H1 (cell line): Measurements from ENCODE around the gene PID1.

Experiments used
- CBX8 ChIP-seq: fragments of 300-800, 300-1000 bp; sonication (generic); IDR thresholded peaks from 2 replicates; pipeline ENCODE4 v1.7.1; 2016; ENCODE audit warnings: low read depth, low read length, borderline replicate concordance
- CEBPB ChIP-seq: IDR thresholded peaks from 2 replicates; pipeline ENCODE4 v1.6.1; 2012; ENCODE audit warnings: low read depth, low read length
- CHD2 ChIP-seq: IDR thresholded peaks from 2 replicates; pipeline ENCODE4 v1.6.1; 2012; ENCODE audit warnings: low read length, improper control_type of control experiment
- EGR1 ChIP-seq: IDR thresholded peaks from 2 replicates; pipeline ENCODE4 v1.6.1; 2011; ENCODE audit warnings: low read depth, low read length, borderline replicate concordance
- GABPA ChIP-seq: IDR thresholded peaks from 2 replicates; pipeline ENCODE4 v1.6.1; 2011; ENCODE audit warnings: mild to moderate bottlenecking, low read length, moderate library complexity, borderline replicate concordance; ENCODE audit not compliant: insufficient read depth
- HDAC2 ChIP-seq, 2 experiments: fragments of 300-600 bp in 1 of 2; sonication (generic) in 1 of 2; IDR thresholded peaks; 2 replicates each; pipeline ENCODE4 v1.6.1; 2011 to 2012; ENCODE audit warnings: low read depth in 2 of 2, low read length in 2 of 2, mild to moderate bottlenecking in 2 of 2, moderate library complexity in 2 of 2, borderline replicate concordance in 1 of 2, inconsistent platforms in 1 of 2
- HDAC6 ChIP-seq: IDR thresholded peaks from one replicate; pipeline ENCODE4 v1.7.1; 2012; ENCODE audit warnings: low read depth, mild to moderate bottlenecking, inconsistent platforms, low read length, moderate library complexity
- PHF8 ChIP-seq: fragments of 200-600 bp; sonication (generic); conservative IDR thresholded peaks from 2 replicates; pipeline ENCODE4 v1.7.1; 2012; ENCODE audit warnings: low read depth, mild to moderate bottlenecking, inconsistent platforms, low read length, moderate library complexity
- POLR2A ChIP-seq, 2 experiments: IDR thresholded peaks; 1 replicate in 1 of 2; 2 replicates in 1 of 2; pipeline ENCODE4 v1.6.1; 2011; ENCODE audit warnings: low read depth in 2 of 2, low read length in 2 of 2, mild to moderate bottlenecking in 2 of 2; ENCODE audit errors: control extremely low read depth in 1 of 2
- POLR2AphosphoS5 ChIP-seq: IDR thresholded peaks from 2 replicates; pipeline ENCODE4 v1.6.1; 2011; ENCODE audit warnings: low read depth, low read length
- RNF2 ChIP-seq: fragments of 200-900, 300-1000 bp; sonication (generic); IDR thresholded peaks from 2 replicates; pipeline ENCODE4 v1.7.1; 2016; ENCODE audit warnings: borderline replicate concordance, low read depth, mild to moderate bottlenecking, antibody characterized with exemption, low read length; ENCODE audit not compliant: poor library complexity, severe bottlenecking; ENCODE audit errors: missing control alignments
- ZNF274 ChIP-seq: IDR thresholded peaks from 2 replicates; pipeline ENCODE4 v1.7.0; 2012; ENCODE audit warnings: low read length, borderline replicate concordance; ENCODE audit errors: extremely low read depth
- TF ChIP-seq, protein P1 (sequence below), 3 experiments: IDR thresholded peaks; 1 replicate in 2 of 3; 2 replicates in 1 of 3; pipeline versions ENCODE4 v1.5.1 to v1.6.1; 2011; ENCODE audit warnings: low read length in 3 of 3, mild to moderate bottlenecking in 3 of 3, inconsistent platforms in 2 of 3, low read depth in 1 of 3, moderate library complexity in 1 of 3; ENCODE audit not compliant: insufficient read depth in 1 of 3; ENCODE audit errors: control extremely low read depth in 1 of 3
- TF ChIP-seq, protein P2 (sequence below): IDR thresholded peaks from 2 replicates; pipeline ENCODE4 v1.6.1; 2012; ENCODE audit warnings: inconsistent platforms

DNA sequence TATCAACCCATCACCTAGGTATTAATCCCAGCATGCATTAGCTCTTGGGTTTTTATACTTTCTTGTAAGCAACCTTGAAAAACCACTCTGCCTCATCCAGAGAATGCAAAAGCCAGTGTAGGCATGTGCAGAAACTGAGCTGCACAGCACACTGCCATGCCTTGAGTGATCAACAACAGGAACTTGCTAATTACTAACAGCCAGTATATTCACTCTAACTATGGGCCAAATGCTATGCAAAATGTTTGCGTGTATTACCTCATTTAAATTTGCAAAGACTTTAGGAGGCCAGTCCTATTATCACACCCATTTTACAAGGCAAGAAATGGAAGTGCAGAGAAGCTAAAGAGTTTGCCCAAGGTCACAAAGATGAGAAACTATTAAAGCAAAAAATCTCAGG lies 169.8 kb downstream of the PID1 start:
- no peak for TF ChIP-seq CBX8
- TF ChIP-seq, protein P1, sequence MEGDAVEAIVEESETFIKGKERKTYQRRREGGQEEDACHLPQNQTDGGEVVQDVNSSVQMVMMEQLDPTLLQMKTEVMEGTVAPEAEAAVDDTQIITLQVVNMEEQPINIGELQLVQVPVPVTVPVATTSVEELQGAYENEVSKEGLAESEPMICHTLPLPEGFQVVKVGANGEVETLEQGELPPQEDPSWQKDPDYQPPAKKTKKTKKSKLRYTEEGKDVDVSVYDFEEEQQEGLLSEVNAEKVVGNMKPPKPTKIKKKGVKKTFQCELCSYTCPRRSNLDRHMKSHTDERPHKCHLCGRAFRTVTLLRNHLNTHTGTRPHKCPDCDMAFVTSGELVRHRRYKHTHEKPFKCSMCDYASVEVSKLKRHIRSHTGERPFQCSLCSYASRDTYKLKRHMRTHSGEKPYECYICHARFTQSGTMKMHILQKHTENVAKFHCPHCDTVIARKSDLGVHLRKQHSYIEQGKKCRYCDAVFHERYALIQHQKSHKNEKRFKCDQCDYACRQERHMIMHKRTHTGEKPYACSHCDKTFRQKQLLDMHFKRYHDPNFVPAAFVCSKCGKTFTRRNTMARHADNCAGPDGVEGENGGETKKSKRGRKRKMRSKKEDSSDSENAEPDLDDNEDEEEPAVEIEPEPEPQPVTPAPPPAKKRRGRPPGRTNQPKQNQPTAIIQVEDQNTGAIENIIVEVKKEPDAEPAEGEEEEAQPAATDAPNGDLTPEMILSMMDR (IDR thresholded peaks at IDR 0.05; ENCODE audit: control extremely low read depth in 1 of 3, insufficient read depth in 1 of 3, low read depth in 1 of 3, low read length in 3 of 3), result no peak
- no peak for TF ChIP-seq PHF8
- TF ChIP-seq CEBPB, result no peak
- no peak for TF ChIP-seq HDAC6
- TF ChIP-seq CHD2, result no peak
- no peak for TF ChIP-seq POLR2A (IDR thresholded peaks at IDR 0.05; ENCODE audit: control extremely low read depth in 1 of 2, low read depth in 2 of 2, low read length in 2 of 2)
- no peak for TF ChIP-seq HDAC2 (IDR thresholded peaks at IDR 0.05; ENCODE audit: borderline replicate concordance in 1 of 2, low read depth in 2 of 2, low read length in 2 of 2)
- TF ChIP-seq, protein P2, sequence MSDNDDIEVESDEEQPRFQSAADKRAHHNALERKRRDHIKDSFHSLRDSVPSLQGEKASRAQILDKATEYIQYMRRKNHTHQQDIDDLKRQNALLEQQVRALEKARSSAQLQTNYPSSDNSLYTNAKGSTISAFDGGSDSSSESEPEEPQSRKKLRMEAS, result no peak
- TF ChIP-seq ZNF274, result no peak
- TF ChIP-seq POLR2AphosphoS5, result no peak
- no peak for TF ChIP-seq GABPA
- TF ChIP-seq EGR1, result no peak
- TF ChIP-seq RNF2, result no peak
